HG03103 (cell line): ENCODE data around the gene EDN3.

ENCODE experiments used
- ATAC-seq: cut with Tn5 transposase; IDR thresholded peaks from one replicate; pipeline ENCODE4 v1.9.1; 2021; ENCODE audit warnings: low read depth; ENCODE audit not compliant: unreplicated experiment

EDN3 gene

GRCh38 chr20:59300333-59301081 is at the start of gene EDN3:
EDN3 (plus strand) TSS chr20:59300611; CDS start chr20:59300813, 202 bp downstream.
- no peak for ATAC-seq

GRCh38 chr20:59253325-59253724 is 47.1 kb upstream of the EDN3 start:
- ATAC-seq = no peak

- no peak for ATAC-seq
Measured at GRCh38 chr20:59253779-59254319, 46.6 kb upstream of the EDN3 start.

GRCh38 chr20:59255256-59255655 is 45.2 kb upstream of the EDN3 start:
- ATAC-seq = no peak

GRCh38 chr20:59258221-59258621 is 42.2 kb upstream of the EDN3 start:
- no peak for ATAC-seq

GRCh38 chr20:59259946-59260345 is 40.5 kb upstream of the EDN3 start:
- ATAC-seq = no peak

- ATAC-seq = no peak
Measured at GRCh38 chr20:59265298-59265697, 35.1 kb upstream of the EDN3 start.

- ATAC-seq = no peak
Measured at GRCh38 chr20:59268870-59269269, 31.5 kb upstream of the EDN3 start.

- no peak for ATAC-seq
Measured at GRCh38 chr20:59269411-59270025, 30.9 kb upstream of the EDN3 start.

- no peak for ATAC-seq
Measured at GRCh38 chr20:59270380-59270779, 30.0 kb upstream of the EDN3 start.

- ATAC-seq = no peak
Measured at GRCh38 chr20:59273739-59274357, 26.6 kb upstream of the EDN3 start.

GRCh38 chr20:59276938-59277337 is 23.5 kb upstream of the EDN3 start:
- ATAC-seq = no peak

GRCh38 chr20:59284470-59284869 is 15.9 kb upstream of the EDN3 start:
- no peak for ATAC-seq

- ATAC-seq = no peak
Measured at GRCh38 chr20:59289994-59290393, 10.4 kb upstream of the EDN3 start.

GRCh38 chr20:59291740-59292383 is 8.5 kb upstream of the EDN3 start:
- no peak for ATAC-seq

- no peak for ATAC-seq
Measured at GRCh38 chr20:59295531-59295930, 4.9 kb upstream of the EDN3 start.

- no peak for ATAC-seq
Measured at GRCh38 chr20:59297686-59298085, 2.7 kb upstream of the EDN3 start.

- ATAC-seq = no peak
Measured at GRCh38 chr20:59299945-59300332, 472 bp upstream of the EDN3 start.

GRCh38 chr20:59301343-59302007 is 1.1 kb downstream of the EDN3 start:
- ATAC-seq = no peak

- no peak for ATAC-seq
Measured at GRCh38 chr20:59305908-59306655, 5.7 kb downstream of the EDN3 start.
